ENCODE results near the gene RNF39. TPM values are rescaled to one million over a fixed set of nuclear protein-coding genes. Genes with fewer than 3 reads are reported as not detected.
"Not testable (repeated sequence)": the region's sequence is repeated elsewhere in the genome, so short reads cannot be mapped to it uniquely, and the experiment has no call there.

RNF39 gene
- total RNA-seq, 4 donors from 2014 or later, result 0.27 to 0.95 TPM; not detected in 2

GRCh38 chr6:30025186-30025585, 50.4 kb downstream of the RNF39 start:
- H3K27ac ChIP-seq, result no peak overlapping the region
- 67 to 82% methylated on average over 1 of the region's 1 CpG for WGBS, 2 donors (ENCODE audit: low coverage in 1 of 2)
- H3K36me3 ChIP-seq, result no peaks in the 10 kb centered on the region
- H3K9me3 ChIP-seq, result no peaks in the 10 kb centered on the region
- DNase-seq, result no peak
- in situ Hi-C loops (cut with MboI; ENCODE audit: low pct_ligation_motif_present in 1 of 4, low pct_unique_long_range_greater_than_20kb in 1 of 4, low sequenced_read_pairs in 3 of 4) (no loop called here), intact Hi-C loops (cut with DNase I; ENCODE audit: low total_unique reads) (no loop called here)
- H3K4me3 ChIP-seq, result no peak overlapping the region
- peaks cover 0 to 5% (median 0%) of the 10 kb centered on the region in 4 donors for H3K4me1 ChIP-seq
- no peaks in the 10 kb centered on the region for H3K27me3 ChIP-seq
- no peak for TF ChIP-seq POLR2AphosphoS5 (IDR thresholded peaks at IDR 0.05)
- no peak for TF ChIP-seq EP300 (IDR thresholded peaks at IDR 0.05; ENCODE audit: low read depth)
- no peak for TF ChIP-seq CTCF (IDR thresholded peaks at IDR 0.05)
- TF ChIP-seq POLR2A (IDR thresholded peaks at IDR 0.05), result no peak

- DNase-seq; H3K36me3 ChIP-seq; H3K27ac ChIP-seq; H3K27me3 ChIP-seq; intact Hi-C loops (cut with DNase I; ENCODE audit: low total_unique reads); H3K4me3 ChIP-seq; H3K9me3 ChIP-seq; H3K4me1 ChIP-seq: not testable (repeated sequence)
- in situ Hi-C loops (cut with MboI; ENCODE audit: low pct_ligation_motif_present in 1 of 4, low pct_unique_long_range_greater_than_20kb in 1 of 4, low sequenced_read_pairs in 3 of 4), result loop anchor here in 2 of 4 donors (25.0 kb wide), 2 partner anchors 160 to 285 kb away; no protein-coding TSS in a partner anchor
Observed at GRCh38 chr6:30022712-30023111, 52.9 kb downstream of the RNF39 start.

GRCh38 chr6:30022189-30022588, 53.4 kb downstream of the RNF39 start:
- WGBS, 2 donors (ENCODE audit: low coverage in 1 of 2), result 89 to 92% methylated on average over 3 of the region's 3 CpGs
- Histone ChIP-seq H3K36me3 (no peaks in the 10 kb centered on the region), H3K4me3 (no peak overlapping the region), H3K4me1 (peaks cover 0 to 5% (median 0%) of the 10 kb centered on the region in 4 donors), H3K27ac (no peak overlapping the region), H3K9me3 (no peaks in the 10 kb centered on the region), H3K27me3 (no peaks in the 10 kb centered on the region)
- DNase-seq, result no peak
- TF ChIP-seq POLR2A (IDR thresholded peaks at IDR 0.05), result no peak
- intact Hi-C loops (cut with DNase I; ENCODE audit: low total_unique reads) (no loop called here), in situ Hi-C loops (cut with MboI; ENCODE audit: low pct_ligation_motif_present in 1 of 4, low pct_unique_long_range_greater_than_20kb in 1 of 4, low sequenced_read_pairs in 3 of 4) (loop anchor here in 2 of 4 donors (25.0 kb wide), 2 partner anchors 160 to 285 kb away; no protein-coding TSS in a partner anchor)

- in situ Hi-C loops (cut with MboI; ENCODE audit: low pct_ligation_motif_present in 1 of 4, low pct_unique_long_range_greater_than_20kb in 1 of 4, low sequenced_read_pairs in 3 of 4), result loop anchor here in 2 of 4 donors (25.0 kb wide), 2 partner anchors 158 to 283 kb away; no protein-coding TSS in a partner anchor
- Histone ChIP-seq H3K4me3 (no peak overlapping the region), H3K27ac (no peak overlapping the region), H3K36me3 (no peaks in the 10 kb centered on the region), H3K4me1 (peaks cover 0 to 2% (median 0%) of the 10 kb centered on the region in 4 donors), H3K27me3 (no peaks in the 10 kb centered on the region), H3K9me3 (no peaks in the 10 kb centered on the region)
- no peak for DNase-seq
- intact Hi-C loops (cut with DNase I; ENCODE audit: low total_unique reads), result no loop called here
- WGBS, 2 donors (ENCODE audit: low coverage in 1 of 2), result 33 to 50% methylated on average over 1 of the region's 1 CpG
- no peak for TF ChIP-seq CTCF (IDR thresholded peaks at IDR 0.05)
- no peak for TF ChIP-seq EP300 (IDR thresholded peaks at IDR 0.05; ENCODE audit: low read depth)
- no peak for TF ChIP-seq POLR2AphosphoS5 (IDR thresholded peaks at IDR 0.05)
- no peak for TF ChIP-seq POLR2A (IDR thresholded peaks at IDR 0.05)
Observed at GRCh38 chr6:30020626-30021025, 54.9 kb downstream of the RNF39 start.

Small RNA genes lying within 50 kb of the gene (small RNA-seq; reads per million reads assigned to genes)
- gene RF02218 (0 reads per million in 4 donors), gene RF02219 (0 reads per million in 4 donors), gene RF02220 (0 reads per million in 4 donors)

Other genes with a start within 250 kb of the RNF39 start
- gene HLA-G, start 247.9 kb downstream of the RNF39 start, total RNA-seq, result not detected
- 1,000 to 10,000 TPM in 3 of 4 donors, 100 to 1,000 TPM in 1; 733 to 1,932 (median 1,470) TPM for gene HLA-A, start 133.2 kb downstream of the RNF39 start, total RNA-seq
- gene POLR1H, start 14.5 kb downstream of the RNF39 start, total RNA-seq, result 10 to 100 TPM in 3 of 4 donors, not detected in 1; 12.3 to 36.2 (median 21.6) TPM
- gene PPP1R11, start 8.6 kb downstream of the RNF39 start, total RNA-seq, result 100 to 1,000 TPM in 1 of 4 donors, 10 to 100 TPM in 3; 55.3 to 276 (median 79.1) TPM
- 100 to 1,000 TPM in 2 of 4 donors, 10 to 100 TPM in 1, 1 to 10 TPM in 1; 3.4 to 221 (median 151) TPM for gene TRIM31, start 37.3 kb upstream of the RNF39 start, total RNA-seq
- 10 to 100 TPM in 2 of 4 donors, 1 to 10 TPM in 1, under 1 TPM in 1; 0.40 to 14.8 (median 7.0) TPM for gene TRIM40, start 60.4 kb upstream of the RNF39 start, total RNA-seq
- 10 to 100 TPM in 1 of 4 donors, 1 to 10 TPM in 2, under 1 TPM in 1; 0.20 to 19.8 (median 3.7) TPM for gene TRIM10, start 85.4 kb upstream of the RNF39 start, total RNA-seq
- 10 to 100 TPM in 3 of 4 donors, 1 to 10 TPM in 1; 5.8 to 90.7 (median 51.8) TPM for gene TRIM15, start 87.8 kb upstream of the RNF39 start, total RNA-seq
- gene TRIM26, start 137.6 kb upstream of the RNF39 start, total RNA-seq, result 10 to 100 TPM; 19.5 to 92.0 (median 53.2) TPM

All from transverse colon (tissue), 4 donors.